WERI-Rb-1 (cell line): ENCODE results near the gene LRP1B.
"Not testable (repeated sequence)": the region's sequence is repeated elsewhere in the genome, so short reads cannot be mapped to it uniquely, and the experiment has no call there.

Experiments
- DNase-seq: peaks from one replicate; pipeline ENCODE4 v3.0.0-alpha.2; 2020
- H3K27ac ChIP-seq: fragments of 250-450 bp; sonication (Bioruptor Pico); 2 replicates; pipeline ENCODE4 v1.5.1; 2020; ENCODE audit warnings: mild to moderate bottlenecking, moderate library complexity
- H3K27me3 ChIP-seq: fragments of 250-450 bp; sonication (Bioruptor Pico); 2 replicates; pipeline ENCODE4 v1.5.1; 2021; ENCODE audit warnings: mild to moderate bottlenecking, low read depth, moderate library complexity; ENCODE audit not compliant: insufficient read depth, severe bottlenecking
- H3K36me3 ChIP-seq: fragments of 250-450 bp; sonication (Bioruptor Pico); 2 replicates; pipeline ENCODE4 v1.5.1; 2020; ENCODE audit warnings: mild to moderate bottlenecking, moderate library complexity
- H3K4me3 ChIP-seq: 2 replicates; pipeline ENCODE4 v1.5.1; 2011; ENCODE audit warnings: low read depth, mild to moderate bottlenecking, control low read depth, low read length
- H3K9me3 ChIP-seq: fragments of 250-450 bp; sonication (Bioruptor Pico); 2 replicates; pipeline ENCODE4 v1.5.1; 2021; ENCODE audit warnings: mild to moderate bottlenecking, moderate library complexity; ENCODE audit not compliant: severe bottlenecking
- TF ChIP-seq, protein P1 (sequence below): IDR thresholded peaks from 2 replicates; pipeline ENCODE4 v1.5.1; 2011; ENCODE audit warnings: low read depth, mild to moderate bottlenecking, control low read depth, inconsistent platforms, low read length

Gene LRP1B

DNA sequence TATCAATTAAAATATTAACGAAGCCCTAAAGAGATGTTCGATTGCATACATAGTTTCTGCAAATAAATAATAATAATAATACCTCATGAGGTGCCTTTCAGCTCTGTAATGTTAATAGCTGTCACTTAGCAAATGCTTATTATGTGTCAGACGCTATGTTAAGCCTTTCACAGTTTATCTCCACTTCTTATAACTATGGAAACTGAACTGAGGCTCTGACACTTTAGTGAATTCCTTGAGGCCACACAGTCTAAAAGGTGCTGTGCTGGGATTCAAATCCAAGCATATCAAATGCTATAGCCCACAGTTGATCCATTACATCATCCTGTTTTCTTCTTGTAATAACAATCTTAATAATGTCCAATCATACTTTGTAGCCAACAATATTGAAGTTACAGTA is 1779.1 kb downstream of the LRP1B start:
- Histone ChIP-seq H3K36me3 (no peaks in the 10 kb centered on the region), H3K27me3 (no peaks in the 10 kb centered on the region), H3K9me3 (no peaks in the 10 kb centered on the region), H3K4me3 (no peak overlapping the region), H3K27ac (no peak overlapping the region)
- TF ChIP-seq, protein P1, sequence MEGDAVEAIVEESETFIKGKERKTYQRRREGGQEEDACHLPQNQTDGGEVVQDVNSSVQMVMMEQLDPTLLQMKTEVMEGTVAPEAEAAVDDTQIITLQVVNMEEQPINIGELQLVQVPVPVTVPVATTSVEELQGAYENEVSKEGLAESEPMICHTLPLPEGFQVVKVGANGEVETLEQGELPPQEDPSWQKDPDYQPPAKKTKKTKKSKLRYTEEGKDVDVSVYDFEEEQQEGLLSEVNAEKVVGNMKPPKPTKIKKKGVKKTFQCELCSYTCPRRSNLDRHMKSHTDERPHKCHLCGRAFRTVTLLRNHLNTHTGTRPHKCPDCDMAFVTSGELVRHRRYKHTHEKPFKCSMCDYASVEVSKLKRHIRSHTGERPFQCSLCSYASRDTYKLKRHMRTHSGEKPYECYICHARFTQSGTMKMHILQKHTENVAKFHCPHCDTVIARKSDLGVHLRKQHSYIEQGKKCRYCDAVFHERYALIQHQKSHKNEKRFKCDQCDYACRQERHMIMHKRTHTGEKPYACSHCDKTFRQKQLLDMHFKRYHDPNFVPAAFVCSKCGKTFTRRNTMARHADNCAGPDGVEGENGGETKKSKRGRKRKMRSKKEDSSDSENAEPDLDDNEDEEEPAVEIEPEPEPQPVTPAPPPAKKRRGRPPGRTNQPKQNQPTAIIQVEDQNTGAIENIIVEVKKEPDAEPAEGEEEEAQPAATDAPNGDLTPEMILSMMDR, result no peak
- no peak for DNase-seq

DNA sequence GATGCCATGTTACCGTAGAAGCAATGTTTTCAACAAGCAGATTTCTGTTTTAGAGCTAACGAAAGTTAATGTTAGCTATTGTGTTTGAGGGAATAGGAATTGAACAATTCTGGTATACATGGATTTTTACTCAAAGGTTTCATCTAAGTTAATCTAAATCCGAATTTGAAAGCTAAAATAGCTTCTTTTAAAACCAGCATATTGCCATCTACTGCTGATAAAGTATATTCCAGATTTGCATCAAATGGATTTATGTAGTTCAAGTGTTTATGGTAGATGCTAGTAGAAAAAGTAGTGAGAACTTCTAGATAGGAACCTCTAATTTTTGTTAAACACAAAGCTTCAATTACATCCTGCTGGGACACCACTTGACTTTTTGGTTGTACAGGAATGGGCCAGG is 1781.1 kb downstream of the LRP1B start:
- H3K4me3 ChIP-seq, result no peak overlapping the region
- H3K27me3 ChIP-seq, result no peaks in the 10 kb centered on the region
- DNase-seq, result no peak
- no peak overlapping the region for H3K27ac ChIP-seq
- no peaks in the 10 kb centered on the region for H3K36me3 ChIP-seq
- TF ChIP-seq, protein P1, result no peak
- H3K9me3 ChIP-seq, result no peaks in the 10 kb centered on the region

GRCh38 chr2:140348826-140349225 is 1782.0 kb downstream of the LRP1B start:
- H3K4me3 ChIP-seq, result no peak overlapping the region
- H3K9me3 ChIP-seq, result no peaks in the 10 kb centered on the region
- H3K27me3 ChIP-seq, result no peaks in the 10 kb centered on the region
- H3K27ac ChIP-seq, result no peak overlapping the region
- no peak for DNase-seq
- no peaks in the 10 kb centered on the region for H3K36me3 ChIP-seq
- TF ChIP-seq, protein P1, result no peak

GRCh38 chr2:140344838-140345237 is 1786.0 kb downstream of the LRP1B start:
- TF ChIP-seq, protein P1, result no peak
- Histone ChIP-seq H3K36me3 (no peaks in the 10 kb centered on the region), H3K4me3 (no peak overlapping the region), H3K9me3 (no peaks in the 10 kb centered on the region), H3K27me3 (no peaks in the 10 kb centered on the region), H3K27ac (no peak overlapping the region)
- no peak for DNase-seq

DNA sequence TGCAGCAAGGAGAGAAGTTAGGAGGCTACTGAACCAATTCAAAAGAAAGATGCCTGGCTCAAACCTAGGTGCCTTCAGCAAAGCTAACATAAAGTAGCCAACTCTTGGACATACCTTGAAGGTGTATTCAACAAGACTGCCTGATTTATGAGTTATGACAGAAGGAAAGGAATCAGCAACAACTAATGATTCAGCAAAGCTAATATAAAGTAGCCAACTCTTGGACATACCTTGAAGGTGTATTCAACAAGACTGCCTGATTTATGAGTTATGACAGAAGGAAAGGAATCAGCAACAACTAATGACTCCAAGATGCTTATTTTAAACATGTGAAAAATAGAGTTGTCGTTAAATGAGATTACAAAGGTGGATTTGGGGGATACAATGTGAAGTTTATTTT is 1786.5 kb downstream of the LRP1B start:
- not testable (repeated sequence) for H3K27me3 ChIP-seq, H3K36me3 ChIP-seq, DNase-seq, H3K27ac ChIP-seq, H3K9me3 ChIP-seq, H3K4me3 ChIP-seq

- H3K9me3 ChIP-seq, result no peaks in the 10 kb centered on the region
- no peak overlapping the region for H3K27ac ChIP-seq
- DNase-seq, result no peak
- no peak overlapping the region for H3K4me3 ChIP-seq
- TF ChIP-seq, protein P1, result no peak
- H3K27me3 ChIP-seq, result no peaks in the 10 kb centered on the region
- no peaks in the 10 kb centered on the region for H3K36me3 ChIP-seq
Measured at GRCh38 chr2:140338795-140339194, 1792.0 kb downstream of the LRP1B start.

DNA sequence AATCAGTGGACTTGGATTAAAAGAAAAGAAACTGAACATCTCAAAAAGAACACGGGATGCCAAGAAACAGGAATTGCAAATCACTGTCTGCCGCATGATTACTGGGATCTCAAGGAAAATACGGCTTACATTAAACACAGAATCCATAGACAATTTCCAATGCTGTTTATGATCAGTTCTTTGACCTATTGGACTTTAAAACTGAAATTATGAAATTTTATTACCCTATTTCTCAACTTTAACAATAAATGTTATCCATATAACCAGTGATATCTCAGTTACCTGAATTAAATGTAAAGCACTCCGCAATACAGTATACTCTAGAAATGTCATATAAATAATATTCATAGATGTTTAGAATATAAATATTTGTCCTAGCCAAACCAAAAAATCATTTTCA is 1793.8 kb downstream of the LRP1B start:
- DNase-seq, result no peak
- Histone ChIP-seq H3K9me3 (no peaks in the 10 kb centered on the region), H3K36me3 (no peaks in the 10 kb centered on the region), H3K27ac (no peak overlapping the region), H3K4me3 (no peak overlapping the region), H3K27me3 (no peaks in the 10 kb centered on the region)
- TF ChIP-seq, protein P1, result no peak
